K562 (cell line): Measurements from ENCODE around the gene GGPS1. TPM values are rescaled to one million over a fixed set of nuclear protein-coding genes. Genes with fewer than 3 reads are reported as not detected.

Experiments
- AFF4 ChIP-seq: sonication (generic); formaldehyde crosslinking; IDR thresholded peaks from 2 replicates; pipeline ENCODE4 v1.8.0; 2023; ENCODE audit warnings: mild to moderate bottlenecking, missing genetic modification reagents
- ARHGAP35 ChIP-seq: fragments of 450-650 bp; IDR thresholded peaks from 2 replicates; pipeline ENCODE4 v1.6.1; 2018; ENCODE audit not compliant: partially characterized antibody
- DEAF1 ChIP-seq: fragments of 450-650 bp; formaldehyde crosslinking; IDR thresholded peaks from 2 replicates; pipeline ENCODE4 v1.4.0; 2020; ENCODE audit warnings: mild to moderate bottlenecking, moderate library complexity
- E2F5 ChIP-seq: sonication (generic); formaldehyde crosslinking; IDR thresholded peaks from 2 replicates; pipeline ENCODE4 v1.8.0; 2022; ENCODE audit warnings: mild to moderate bottlenecking, missing genetic modification reagents
- JUNB ChIP-seq: fragments of 450-650 bp; formaldehyde crosslinking; conservative IDR thresholded peaks from 2 replicates; pipeline ENCODE4 v1.4.0; 2020; ENCODE audit warnings: mild to moderate bottlenecking
- KDM5B ChIP-seq: fragments of 200-600 bp; sonication (generic); IDR thresholded peaks from 2 replicates; pipeline ENCODE4 v1.6.1; 2012; ENCODE audit warnings: low read depth, mild to moderate bottlenecking, moderate library complexity, low read length, control low read depth, inconsistent platforms; ENCODE audit not compliant: insufficient replicate concordance
- L3MBTL2 ChIP-seq: fragments of 450-650 bp; IDR thresholded peaks from 2 replicates; pipeline ENCODE4 v1.6.1; 2016; ENCODE audit warnings: mild to moderate bottlenecking, moderate library complexity
- MEF2A ChIP-seq: IDR thresholded peaks from 2 replicates; pipeline ENCODE4 v1.6.1; 2011; ENCODE audit warnings: low read depth, mild to moderate bottlenecking, low read length, moderate library complexity; ENCODE audit not compliant: control insufficient read depth
- NFIX ChIP-seq: fragments of 250-450 bp; sonication (Bioruptor Pico); IDR thresholded peaks from 2 replicates; pipeline ENCODE4 v1.4.0; 2020; ENCODE audit warnings: low read depth, mild to moderate bottlenecking, moderate library complexity
- POLR2A ChIP-seq: fragments of 450-650 bp; conservative IDR thresholded peaks from 2 replicates; pipeline ENCODE4 v1.6.1; 2016
- RBM14 ChIP-seq: fragments of 200-400 bp; formaldehyde crosslinking; IDR thresholded peaks from 2 replicates; pipeline ENCODE4 v1.6.1; 2018; ENCODE audit warnings: low read depth, mild to moderate bottlenecking, low read length, moderate library complexity, borderline replicate concordance; ENCODE audit not compliant: insufficient read depth
- SMAD1 ChIP-seq: fragments of 150-350 bp; IDR thresholded peaks from 2 replicates; pipeline ENCODE4 v1.6.1; 2014; ENCODE audit warnings: low read length, low read depth; ENCODE audit not compliant: partially characterized antibody
- THRB ChIP-seq: fragments of 450-650 bp; formaldehyde crosslinking; conservative IDR thresholded peaks from 2 replicates; pipeline ENCODE4 v1.4.0; 2022; ENCODE audit warnings: mild to moderate bottlenecking, missing genetic modification characterization
- XRCC5 ChIP-seq: fragments of 200-400 bp; formaldehyde crosslinking; IDR thresholded peaks from 2 replicates; pipeline ENCODE4 v1.6.1; 2017; ENCODE audit warnings: low read depth, mild to moderate bottlenecking, low read length
- ZNF561 ChIP-seq: fragments of 450-650 bp; formaldehyde crosslinking; conservative IDR thresholded peaks from 2 replicates; pipeline ENCODE4 v1.4.0; 2020; ENCODE audit warnings: mild to moderate bottlenecking, moderate library complexity
- polyA plus RNA-seq, 8 experiments: library from polyadenylated mRNA; depleted of rRNA in 4 of 8; stranded (reverse) in 5 of 8; unstranded in 3 of 8; fragments of >200 nt; fragmentation: Nextera tagmentation in 2 of 8; fragmentation: Illumina TruSeq in 1 of 8; extraction: Ambion mirVana in 2 of 8; extraction: Trizol in 1 of 8; gene quantifications; 2 replicates each; pipeline versions ENCODE4 v1.2.1 to v1.2.3, GENCODE V29; 2011 to 2014; ENCODE audit warnings: inconsistent platforms in 1 of 8, missing spikeins in 1 of 8
- total RNA-seq, 7 experiments: library from RNA; depleted of rRNA in 6 of 7; stranded (reverse); fragments of >200 nt in 6 of 7; fragmentation: Illumina TruSeq in 2 of 7; extraction: Trizol in 2 of 7; gene quantifications; 2 replicates each; pipeline versions ENCODE4 v1.2.1 to v1.2.3, GENCODE V29; 2011 to 2021; ENCODE audit warnings: low replicate concordance in 1 of 7

GGPS1 gene
- total and polyA plus RNA-seq, 9 of the 15 experiments (the other 6 are each of a cell fraction or from before 2014, with no cell fraction given): 18.8 to 104 (median 56.3) TPM

GRCh38 chr1:235367000-235367908 is 38.9 kb downstream of the GGPS1 start, which contains the start of gene TBCE (continued):
- TF ChIP-seq XRCC5: 0 out of 2 replicates have a peak, but pooled peaks have one; percentile 33
- TF ChIP-seq KDM5B: peak; percentile 98
- no peak for TF ChIP-seq ZNF561 (CRISPR knock-in tag)
- no peak for TF ChIP-seq NFIX (CRISPR knock-in tag)
- TF ChIP-seq SMAD1: peak; percentile 69
- no peak for TF ChIP-seq THRB (CRISPR knock-in tag)
- TF ChIP-seq E2F5: no peak
- TF ChIP-seq DEAF1: no peak
- no peak for TF ChIP-seq JUNB (CRISPR knock-in tag)
- TF ChIP-seq MEF2A: no peak
- peak; percentile 99 for TF ChIP-seq POLR2A
- TF ChIP-seq AFF4 (CRISPR knock-in tag): peak; percentile 95
- no peak for TF ChIP-seq ARHGAP35
- peak; percentile 78 for TF ChIP-seq L3MBTL2
- TF ChIP-seq RBM14: no peak
